HG02943 (cell line): ENCODE data around the gene ST8SIA3.
"Not testable (repeated sequence)": the region's sequence is repeated elsewhere in the genome, so short reads cannot be mapped to it uniquely, and the experiment has no call there.

Experiments used
- ATAC-seq: cut with Tn5 transposase; IDR thresholded peaks from one replicate; pipeline ENCODE4 v1.9.1; 2021; ENCODE audit warnings: mild to moderate bottlenecking, low read depth, moderate library complexity; ENCODE audit not compliant: unreplicated experiment

Gene ST8SIA3

GRCh38 chr18:57362714-57363113, 10.4 kb downstream of the ST8SIA3 start:
- ATAC-seq: no peak

- no peak for ATAC-seq
These were observed 12.1 kb downstream of the ST8SIA3 start for GRCh38 chr18:57364460-57364859.

- ATAC-seq: no peak
These were observed 14.2 kb downstream of the ST8SIA3 start for GRCh38 chr18:57366528-57367081.

GRCh38 chr18:57372444-57372843, 20.1 kb downstream of the ST8SIA3 start:
- ATAC-seq: no peak

- no peak for ATAC-seq
These were observed 20.7 kb downstream of the ST8SIA3 start for GRCh38 chr18:57373017-57373416.

GRCh38 chr18:57376503-57376902, 24.1 kb downstream of the ST8SIA3 start:
- no peak for ATAC-seq

- ATAC-seq: no peak
These were observed 36.9 kb downstream of the ST8SIA3 start for GRCh38 chr18:57389271-57389670.

- ATAC-seq: no peak
These were observed 37.7 kb downstream of the ST8SIA3 start for GRCh38 chr18:57390044-57390443.

GRCh38 chr18:57394749-57395148, 42.4 kb downstream of the ST8SIA3 start:
- not testable (repeated sequence) for ATAC-seq

- not testable (repeated sequence) for ATAC-seq
These were observed 44.5 kb downstream of the ST8SIA3 start for GRCh38 chr18:57396831-57397230.

GRCh38 chr18:57397440-57398132, 45.2 kb downstream of the ST8SIA3 start:
- ATAC-seq: no peak

GRCh38 chr18:57404345-57404744, 52.0 kb downstream of the ST8SIA3 start:
- no peak for ATAC-seq

- ATAC-seq: no peak
These were observed 57.3 kb downstream of the ST8SIA3 start for GRCh38 chr18:57409650-57410049.

- no peak for ATAC-seq
These were observed 58.4 kb downstream of the ST8SIA3 start for GRCh38 chr18:57410749-57411148.

- no peak for ATAC-seq
These were observed 64.2 kb downstream of the ST8SIA3 start for GRCh38 chr18:57416542-57416941.
